SU-DHL-6 (cell line): ENCODE data around the gene ZBTB16.

ENCODE experiments used
- EZH2phosphoT487 ChIP-seq: fragments of 200-600 bp; sonication (generic), shearing (Covaris generic); conservative IDR thresholded peaks from 2 replicates; pipeline ENCODE4 v1.6.1; 2018; ENCODE audit warnings: mild to moderate bottlenecking, antibody characterized with exemption, low read length, moderate library complexity, mixed read lengths
- TF ChIP-seq, protein P1 (sequence below): fragments of 200-600 bp; sonication (generic); IDR thresholded peaks from one replicate; pipeline ENCODE4 v1.5.1; 2017; ENCODE audit warnings: antibody characterized with exemption, mild to moderate bottlenecking, low read length, moderate library complexity; ENCODE audit not compliant: insufficient read depth, poor library complexity, severe bottlenecking

DNA sequence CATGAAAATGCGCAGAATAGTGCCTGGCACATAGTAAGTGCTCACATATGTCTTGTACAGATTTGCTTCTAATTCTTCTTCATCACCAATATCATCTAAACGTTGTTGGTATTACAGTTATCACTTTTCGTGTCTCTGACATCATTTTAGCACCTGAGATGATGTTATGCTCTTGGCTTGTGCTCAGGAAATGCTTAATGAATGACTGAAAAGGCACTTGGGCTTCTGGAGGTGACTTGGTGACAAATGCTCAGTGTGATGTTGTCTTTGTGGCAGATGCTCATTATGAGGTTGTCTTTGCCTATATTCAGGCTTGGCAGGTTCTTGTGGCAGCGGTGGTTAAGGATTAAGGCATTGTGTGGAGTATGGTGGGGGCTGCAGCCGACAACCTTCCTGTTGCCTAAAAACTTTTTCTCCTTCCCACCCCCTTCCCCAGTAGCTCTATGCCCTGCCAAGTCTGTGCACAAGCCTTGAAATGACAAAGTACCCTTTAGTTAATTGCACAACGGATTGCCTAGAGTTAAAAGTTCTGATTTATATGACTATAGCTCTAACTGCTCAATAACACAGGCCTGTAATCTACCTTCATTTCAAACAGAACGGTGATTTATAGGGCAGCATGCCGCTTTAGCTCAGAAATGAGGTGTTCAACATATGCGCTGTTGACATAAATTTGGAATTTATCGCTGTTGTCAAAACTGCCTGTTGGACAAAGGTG is 82.5 kb downstream of the ZBTB16 start:
- TF ChIP-seq, protein P1, sequence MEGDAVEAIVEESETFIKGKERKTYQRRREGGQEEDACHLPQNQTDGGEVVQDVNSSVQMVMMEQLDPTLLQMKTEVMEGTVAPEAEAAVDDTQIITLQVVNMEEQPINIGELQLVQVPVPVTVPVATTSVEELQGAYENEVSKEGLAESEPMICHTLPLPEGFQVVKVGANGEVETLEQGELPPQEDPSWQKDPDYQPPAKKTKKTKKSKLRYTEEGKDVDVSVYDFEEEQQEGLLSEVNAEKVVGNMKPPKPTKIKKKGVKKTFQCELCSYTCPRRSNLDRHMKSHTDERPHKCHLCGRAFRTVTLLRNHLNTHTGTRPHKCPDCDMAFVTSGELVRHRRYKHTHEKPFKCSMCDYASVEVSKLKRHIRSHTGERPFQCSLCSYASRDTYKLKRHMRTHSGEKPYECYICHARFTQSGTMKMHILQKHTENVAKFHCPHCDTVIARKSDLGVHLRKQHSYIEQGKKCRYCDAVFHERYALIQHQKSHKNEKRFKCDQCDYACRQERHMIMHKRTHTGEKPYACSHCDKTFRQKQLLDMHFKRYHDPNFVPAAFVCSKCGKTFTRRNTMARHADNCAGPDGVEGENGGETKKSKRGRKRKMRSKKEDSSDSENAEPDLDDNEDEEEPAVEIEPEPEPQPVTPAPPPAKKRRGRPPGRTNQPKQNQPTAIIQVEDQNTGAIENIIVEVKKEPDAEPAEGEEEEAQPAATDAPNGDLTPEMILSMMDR = no peak
- no peak for TF ChIP-seq EZH2phosphoT487
